Suppressor macrophage treated with lipopolysaccharide for 1 hour (primary cell): ENCODE measurements around the gene EXOSC9.

Source experiments
- DNase-seq, 3 donors: peaks; one replicate each; pipeline ENCODE4 v3.0.0-alpha.2; 2020 to 2022

The EXOSC9 gene

GRCh38 chr4:121789455-121789854 is 11.7 kb upstream of the EXOSC9 start:
- DNase-seq: no peak

- no peak for DNase-seq
Observed at GRCh38 chr4:121789960-121790829, 10.9 kb upstream of the EXOSC9 start.

- no peak for DNase-seq
Observed at GRCh38 chr4:121790976-121791375, 10.1 kb upstream of the EXOSC9 start.

DNA sequence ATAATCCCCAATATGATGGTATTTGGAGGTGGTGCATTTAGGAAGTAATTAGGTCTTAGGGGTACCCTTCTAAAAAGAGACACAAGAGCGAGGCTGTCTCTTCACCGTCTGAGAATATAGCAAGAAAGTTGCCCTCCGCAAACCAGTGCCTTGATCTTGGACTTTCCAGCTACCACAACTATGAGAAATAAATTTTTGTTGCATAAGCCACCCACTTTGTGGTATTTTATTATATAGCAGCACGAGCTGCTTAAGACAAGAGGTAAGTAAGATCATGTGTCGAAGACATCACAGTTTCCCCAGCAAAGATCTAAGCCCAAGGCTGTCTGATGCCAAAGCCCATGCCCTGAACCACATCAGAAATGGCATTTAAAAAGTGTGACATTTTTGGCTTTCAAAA is 9.6 kb upstream of the EXOSC9 start:
- no peak for DNase-seq

DNA sequence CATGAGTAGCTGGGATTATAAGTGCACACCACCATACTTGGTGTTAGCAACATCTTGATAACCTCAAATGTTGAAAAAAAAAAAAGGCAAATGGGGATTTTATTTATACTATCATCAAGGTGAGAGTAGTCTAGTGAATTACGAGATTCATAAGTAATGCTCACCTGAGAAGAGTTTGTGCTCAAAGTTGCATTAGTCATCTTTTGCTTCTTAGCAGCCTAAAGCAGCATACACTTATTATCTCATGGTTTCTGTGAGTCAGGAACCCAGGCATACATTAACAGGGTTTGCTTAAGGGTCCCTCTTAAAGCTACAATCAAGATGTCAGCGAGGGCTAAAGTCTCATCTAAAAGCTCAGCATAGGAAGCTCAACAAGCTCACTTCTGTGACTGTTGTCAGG is 8.2 kb upstream of the EXOSC9 start:
- DNase-seq: no peak

GRCh38 chr4:121794505-121795188 is 6.5 kb upstream of the EXOSC9 start:
- no peak for DNase-seq

- DNase-seq: no peak
Observed at GRCh38 chr4:121796283-121796682, 4.8 kb upstream of the EXOSC9 start.

DNA sequence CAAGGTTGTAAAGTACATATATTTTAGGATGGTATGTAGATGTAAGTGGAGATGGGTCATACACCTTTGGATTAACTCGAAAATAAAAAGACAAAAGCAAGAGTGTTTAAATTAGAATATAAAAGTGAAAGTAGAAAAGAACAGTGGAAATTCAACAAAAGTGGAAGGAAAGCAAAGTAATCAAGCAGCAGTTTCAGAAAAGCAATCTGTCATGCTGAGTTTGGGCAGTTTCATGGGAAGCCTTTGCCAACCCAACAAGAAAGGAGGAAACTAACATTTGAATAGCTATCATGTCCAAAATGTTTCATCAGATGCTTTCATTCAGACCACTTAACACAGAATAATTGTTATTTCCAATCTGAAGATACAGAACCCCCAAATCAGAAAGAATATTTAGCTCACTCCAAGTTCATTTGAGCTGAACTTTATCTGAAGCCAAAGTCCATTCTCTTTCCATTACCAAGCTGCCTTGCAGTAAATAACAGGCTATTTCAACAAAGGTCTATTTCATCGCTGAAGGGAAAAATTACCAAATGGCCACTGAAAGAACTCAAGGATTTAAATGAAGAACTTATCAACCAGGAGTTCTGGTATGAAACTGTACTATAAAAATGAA is 1.8 kb upstream of the EXOSC9 start:
- DNase-seq: peak; percentile 3 to 59 (median 22)

- no peak for DNase-seq
Observed at GRCh38 chr4:121799867-121800501, 1.1 kb upstream of the EXOSC9 start.

- DNase-seq: no peak
Observed at GRCh38 chr4:121800638-121800960, 524 bp upstream of the EXOSC9 start.

DNA sequence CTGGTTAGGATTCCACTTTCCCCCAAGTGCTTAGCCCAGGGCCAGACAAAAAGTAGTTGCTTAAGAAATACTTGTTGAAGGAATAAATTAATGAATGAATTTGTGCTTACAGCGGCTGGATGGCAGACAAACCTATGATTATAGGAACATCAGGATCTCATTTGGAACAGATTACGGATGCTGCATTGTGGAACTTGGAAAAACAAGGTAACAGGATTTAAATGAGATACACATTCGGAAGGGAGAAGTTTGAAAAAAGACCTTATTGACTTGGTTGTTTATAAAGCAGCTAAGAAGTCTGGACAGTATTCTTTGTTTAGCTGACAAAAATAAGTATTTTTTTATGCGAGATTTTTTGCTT is 572 bp downstream of the EXOSC9 start:
- DNase-seq: no peak

- DNase-seq: no peak
Observed at GRCh38 chr4:121806411-121806810, 5.3 kb downstream of the EXOSC9 start.

DNA sequence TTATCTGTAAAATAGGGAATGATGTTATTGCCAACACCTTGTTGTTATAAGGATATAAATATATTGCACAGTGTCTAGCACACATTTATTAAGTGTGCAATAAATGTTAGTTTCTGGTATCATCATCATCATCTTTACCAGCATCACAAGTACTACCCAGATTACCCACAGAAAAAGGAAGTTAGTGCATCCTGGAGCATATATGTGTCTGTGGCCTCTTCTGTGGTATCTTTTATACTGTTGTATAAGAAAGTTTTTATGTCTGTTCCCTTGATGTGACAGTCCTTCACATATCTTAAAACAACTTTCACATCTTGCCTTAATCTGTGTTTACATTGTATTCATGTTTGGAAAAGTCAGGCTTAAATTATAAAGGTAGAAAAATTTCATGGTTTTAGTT is 10.0 kb downstream of the EXOSC9 start:
- no peak for DNase-seq

- DNase-seq: no peak
Observed at GRCh38 chr4:121814756-121815155, 13.6 kb downstream of the EXOSC9 start.

DNA sequence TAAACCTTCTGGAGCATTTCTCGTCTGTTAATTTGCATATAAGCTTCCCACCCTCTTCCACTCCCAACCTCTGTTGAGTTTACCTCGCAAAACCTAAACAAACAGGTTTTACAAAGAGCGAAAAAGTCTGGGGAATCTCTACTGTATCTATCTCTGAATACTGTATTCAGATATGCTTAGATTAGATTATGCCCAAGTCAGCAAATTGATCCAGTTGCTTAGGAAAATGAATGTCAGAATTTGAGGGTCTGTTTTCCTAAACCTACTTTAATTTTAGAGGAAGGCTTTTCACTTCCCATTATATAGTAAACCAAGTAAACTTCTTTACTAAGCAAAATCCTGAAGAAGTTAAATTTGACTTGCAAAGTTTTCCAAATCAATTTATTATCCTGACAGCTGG is 15.9 kb downstream of the EXOSC9 start:
- no peak for DNase-seq

- no peak for DNase-seq
Observed at GRCh38 chr4:121817701-121818100, 16.6 kb downstream of the EXOSC9 start.

GRCh38 chr4:121818215-121818614 is 17.1 kb downstream of the EXOSC9 start:
- no peak for DNase-seq

DNA sequence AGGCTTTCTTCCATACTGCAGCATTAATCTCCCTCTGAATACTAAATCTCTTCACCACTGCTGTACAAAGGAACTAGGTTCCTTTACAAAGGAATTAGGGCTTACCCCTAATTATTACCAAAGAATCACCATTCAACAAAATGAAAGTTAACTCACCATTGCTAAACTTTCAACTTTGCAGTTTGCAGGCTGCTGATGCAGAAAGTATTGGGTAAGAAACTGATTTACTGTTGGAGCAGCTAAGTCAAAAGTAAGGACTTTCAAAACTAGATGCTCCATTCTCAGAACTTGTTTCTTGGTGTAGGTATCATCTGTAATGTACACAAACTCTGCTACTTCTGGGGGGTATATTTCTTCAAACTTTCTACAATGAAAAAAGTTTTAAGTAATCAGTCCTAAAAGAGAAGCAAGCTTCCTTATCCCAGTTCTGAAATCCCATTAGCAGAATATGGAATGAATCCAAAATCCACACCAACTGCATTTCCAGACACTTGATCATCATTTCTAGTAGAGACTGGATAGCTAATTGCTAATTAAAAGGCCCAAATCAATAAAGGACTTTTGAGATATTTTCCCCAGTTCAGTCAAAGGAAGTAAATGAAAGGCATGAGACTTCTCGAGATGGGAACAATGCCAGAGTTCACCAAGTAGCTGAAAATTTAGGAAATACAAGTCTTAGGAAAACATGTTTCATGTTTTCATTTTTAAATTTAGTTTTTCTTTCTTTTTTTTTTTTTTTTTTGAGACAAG is 18.3 kb downstream of the EXOSC9 start:
- DNase-seq: no peak

GRCh38 chr4:121822047-121822446 is 20.9 kb downstream of the EXOSC9 start:
- DNase-seq: no peak

DNA sequence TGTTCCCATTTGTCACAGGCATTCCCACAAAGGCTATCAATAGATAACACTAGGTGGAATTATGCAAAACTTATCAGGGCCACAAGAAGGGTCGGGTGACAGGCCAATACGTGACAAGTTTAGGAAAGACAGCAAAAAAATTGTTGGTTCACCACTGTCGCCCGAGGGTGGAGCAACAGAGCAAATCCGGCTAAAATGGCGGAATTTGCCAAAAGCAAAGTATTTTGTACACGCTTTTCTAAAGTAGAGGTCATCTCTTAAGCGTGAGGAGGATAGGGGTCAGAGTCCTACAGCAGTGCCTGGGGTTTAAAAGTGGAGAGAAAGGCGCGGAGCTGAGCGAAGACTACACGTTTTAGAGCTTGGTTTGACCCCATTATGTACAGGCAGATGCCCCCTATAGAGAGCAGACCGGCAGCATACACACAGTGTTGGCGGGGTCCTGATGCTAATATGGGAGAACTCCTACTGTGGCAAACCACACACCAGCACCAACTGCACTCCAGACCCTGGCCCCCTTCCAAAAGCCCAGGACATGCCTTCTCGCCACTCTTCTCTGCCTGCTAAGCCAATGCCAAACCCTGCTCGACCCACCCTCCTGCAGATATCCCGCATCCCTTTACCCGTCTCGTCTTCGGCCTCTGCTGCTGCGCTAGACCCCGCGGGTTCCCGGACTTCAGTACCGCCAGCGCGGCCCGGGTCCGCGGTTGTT is 21.8 kb downstream of the EXOSC9 start:
- peak; percentile 41 to 52 (median 52) for DNase-seq

DNA sequence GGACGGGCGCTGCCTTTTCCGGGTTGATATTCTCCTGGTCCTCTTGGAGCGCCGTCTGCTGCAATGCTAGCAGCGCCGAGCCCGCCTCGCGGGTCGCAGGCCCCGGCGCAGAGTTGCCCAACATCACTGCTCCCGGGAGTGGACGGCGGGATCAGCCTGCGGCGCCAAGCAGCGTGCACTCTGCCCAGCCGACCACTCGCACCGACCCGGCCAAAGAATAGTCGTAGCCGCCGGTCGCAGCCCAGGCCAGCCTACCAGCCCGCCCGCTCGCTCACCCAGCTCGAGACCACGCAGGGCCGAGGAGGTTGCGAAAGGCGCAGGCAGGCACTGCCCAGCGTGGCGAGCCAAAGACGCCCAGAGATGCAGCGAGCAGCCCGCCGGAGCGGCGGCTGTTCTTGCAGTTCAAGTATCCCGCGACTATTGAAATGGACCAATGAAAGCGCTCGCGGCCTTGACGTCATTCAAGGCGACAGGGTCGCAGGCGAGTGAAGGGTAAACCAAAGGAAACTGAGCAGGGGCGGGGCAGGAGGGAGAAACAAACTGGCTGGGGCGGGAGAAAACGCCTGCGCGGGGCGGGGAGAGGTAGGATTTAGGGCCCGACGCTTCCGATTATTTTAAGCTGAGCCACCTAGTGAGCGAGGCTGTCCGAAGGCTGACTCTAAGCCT is 22.5 kb downstream of the EXOSC9 start, which contains the start of gene CCNA2:
Gene CCNA2 (minus strand): TSS at position 379 of the 666 bp plus-strand sequence. CDS start 255 bp downstream, at position 124.
- DNase-seq: peak; percentile 97 to 98 (median 98)

DNA sequence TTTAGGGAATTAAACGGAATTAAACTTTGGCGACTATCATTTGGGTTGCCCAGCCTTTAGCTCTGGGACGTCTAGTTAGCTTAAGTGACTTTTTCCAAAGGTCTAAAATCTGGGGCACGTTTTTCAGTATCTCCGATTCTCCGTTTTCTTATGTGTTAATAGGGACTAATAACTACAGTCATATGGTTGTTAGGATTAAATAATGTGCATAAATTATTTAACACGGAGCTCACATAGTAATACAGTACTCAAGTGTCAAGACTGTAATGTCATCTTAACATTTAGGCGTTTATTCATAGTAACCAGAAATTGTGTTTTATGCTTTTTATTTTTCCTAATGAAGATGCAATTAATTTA is 23.0 kb downstream of the EXOSC9 start:
- no peak for DNase-seq
